Measurements from ENCODE around the gene WDR91. TPM values are rescaled to one million over a fixed set of nuclear protein-coding genes. Genes with fewer than 3 reads are reported as not detected.
A peak's percentile ranks its signal among the peaks of the same experiment; 100 is the strongest.
"Not testable (repeated sequence)": the region's sequence is repeated elsewhere in the genome, so short reads cannot be mapped to it uniquely, and the experiment has no call there.

WDR91 gene
- total RNA-seq, 2 donors from 2014 or later: 28.0 to 32.4 TPM

DNA sequence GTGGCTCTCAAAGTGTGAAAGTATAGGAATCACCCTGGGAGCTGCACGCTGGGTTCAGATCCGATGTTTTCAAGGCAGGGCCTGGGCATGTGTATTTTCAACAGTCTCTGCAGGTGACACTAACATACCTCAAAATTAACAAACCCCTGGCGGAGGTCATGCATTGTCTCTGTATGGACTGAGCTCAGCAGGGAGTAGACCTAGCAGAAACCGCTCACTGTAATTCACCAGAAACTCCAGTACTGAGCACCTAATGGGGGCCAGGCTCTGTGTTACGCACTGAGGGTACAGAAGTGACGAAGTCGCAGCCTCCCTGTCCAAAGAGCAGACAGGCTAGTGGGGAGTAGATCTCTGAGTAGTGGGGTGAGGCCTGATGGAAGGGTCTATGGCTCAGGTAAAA lies 27.9 kb upstream of the WDR91 start:
- TF ChIP-seq POLR2A (IDR thresholded peaks at IDR 0.05) (no peak), CTCF (IDR thresholded peaks at IDR 0.05) (no peak)
- Histone ChIP-seq H3K9me3 (no peaks in the 10 kb centered on the region), H3K4me1 (no peaks in the 10 kb centered on the region), H3K4me3 (no peak overlapping the region), H3K27ac (no peak overlapping the region), H3K36me3 (replicated peaks in 1 of 2; ENCODE audit: insufficient read depth in 1 of 2, low read depth in 2 of 2) (no peaks in the 10 kb centered on the region), H3K27me3 (no peaks in the 10 kb centered on the region)
- 95 to 97% methylated on average over 5 to 7 of the region's 7 CpGs for WGBS, 2 donors
- intact Hi-C loops (cut with DNase I): no loop called here
- DNase-seq: no peak
- no peak for ATAC-seq

- Histone ChIP-seq H3K9me3 (no peaks in the 10 kb centered on the region), H3K36me3 (replicated peaks in 1 of 2; ENCODE audit: insufficient read depth in 1 of 2, low read depth in 2 of 2) (no peaks in the 10 kb centered on the region), H3K27ac (no peak overlapping the region), H3K4me1 (no peaks in the 10 kb centered on the region), H3K27me3 (no peaks in the 10 kb centered on the region), H3K4me3 (no peak overlapping the region)
- TF ChIP-seq POLR2A (IDR thresholded peaks at IDR 0.05): no peak
- TF ChIP-seq CTCF (IDR thresholded peaks at IDR 0.05): peak in 1 of 7 experiments; percentile 7
- ATAC-seq (no peak), DNase-seq (no peak)
- intact Hi-C loops (cut with DNase I): no loop called here
- 79 to 83% methylated on average over 10 to 11 of the region's 11 CpGs for WGBS, 2 donors
These were observed 26.9 kb upstream of the WDR91 start for GRCh38 chr7:135238112-135238744.

DNA sequence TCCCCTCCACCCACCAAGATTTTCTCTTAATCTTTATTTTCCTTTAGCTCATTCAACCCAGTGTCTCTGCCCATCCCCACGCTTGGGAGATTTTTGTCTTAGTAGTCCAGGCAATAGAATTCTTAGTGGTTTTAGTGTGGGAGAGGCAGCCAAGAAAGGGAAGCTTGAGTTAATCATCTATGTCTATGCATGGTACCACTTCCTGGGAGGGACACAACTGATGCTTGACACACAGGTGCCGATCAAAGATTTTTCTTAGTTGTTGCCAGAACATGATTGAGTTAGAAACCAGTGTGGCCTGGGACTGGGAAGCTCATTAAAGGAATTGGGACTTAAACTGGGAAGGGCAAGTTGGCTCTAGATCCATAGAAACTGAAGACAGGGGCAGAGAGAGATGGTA lies 25.4 kb upstream of the WDR91 start:
- H3K4me3 ChIP-seq: no peak overlapping the region
- no peaks in the 10 kb centered on the region for H3K4me1 ChIP-seq
- H3K9me3 ChIP-seq: no peaks in the 10 kb centered on the region
- 78 to 80% methylated on average over 2 of the region's 2 CpGs for WGBS, 2 donors
- TF ChIP-seq POLR2A (IDR thresholded peaks at IDR 0.05) (no peak), CTCF (IDR thresholded peaks at IDR 0.05) (no peak)
- DNase-seq (no peak), ATAC-seq (no peak)
- intact Hi-C loops (cut with DNase I): no loop called here
- no peaks in the 10 kb centered on the region for H3K27me3 ChIP-seq
- no peaks in the 10 kb centered on the region for H3K36me3 ChIP-seq (replicated peaks in 1 of 2; ENCODE audit: insufficient read depth in 1 of 2, low read depth in 2 of 2)
- no peak overlapping the region for H3K27ac ChIP-seq

DNA sequence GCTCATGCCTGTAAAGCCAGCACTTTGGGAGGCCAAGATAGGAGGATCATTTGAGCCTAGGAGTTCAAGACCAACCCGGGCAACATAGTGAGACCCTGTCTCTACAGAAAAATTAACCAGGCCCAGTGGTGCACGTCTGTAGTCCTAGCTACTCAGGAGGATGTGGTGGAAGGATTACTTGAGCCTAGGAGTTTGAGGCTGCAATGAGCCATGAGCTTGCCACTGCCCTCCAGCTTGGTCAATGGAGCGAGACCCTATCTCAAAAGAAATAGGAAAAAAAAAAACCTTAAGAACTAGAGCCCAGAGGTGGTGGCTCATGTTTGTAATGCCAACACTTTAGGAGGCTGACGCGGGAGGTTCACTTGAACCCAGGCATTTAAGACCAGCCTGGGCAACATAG lies 24.5 kb upstream of the WDR91 start:
- DNase-seq: no peak
- H3K4me1 ChIP-seq: no peaks in the 10 kb centered on the region
- no peaks in the 10 kb centered on the region for H3K36me3 ChIP-seq (replicated peaks in 1 of 2; ENCODE audit: insufficient read depth in 1 of 2, low read depth in 2 of 2)
- H3K9me3 ChIP-seq: no peaks in the 10 kb centered on the region
- H3K27me3 ChIP-seq: no peaks in the 10 kb centered on the region
- H3K4me3 ChIP-seq: no peak overlapping the region
- H3K27ac ChIP-seq: no peak overlapping the region
- intact Hi-C loops (cut with DNase I): no loop called here
- no peak for TF ChIP-seq POLR2A (IDR thresholded peaks at IDR 0.05)
- no peak for ATAC-seq
- WGBS, 2 donors: 91 to 96% methylated on average over 5 of the region's 5 CpGs

DNA sequence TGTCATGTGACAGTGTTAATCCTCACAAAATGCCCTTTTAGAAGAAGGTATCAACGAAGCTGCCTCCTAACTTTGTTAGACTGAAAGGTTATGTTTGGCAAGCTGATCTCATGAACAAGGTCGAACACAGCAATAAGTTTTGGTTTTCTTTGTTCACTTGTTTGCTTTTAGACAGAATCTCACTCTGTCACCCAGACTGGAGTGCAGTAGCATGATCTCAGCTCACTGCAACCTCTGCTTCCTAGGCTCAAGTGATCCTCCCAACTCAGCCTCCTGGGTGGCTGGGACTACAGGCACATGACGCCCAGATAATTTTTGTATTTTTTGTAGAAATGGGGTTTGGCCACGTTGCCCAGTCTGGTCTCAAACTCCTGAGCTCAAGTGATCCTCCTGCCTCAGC lies 23.4 kb upstream of the WDR91 start:
- H3K27ac ChIP-seq: no peak overlapping the region
- intact Hi-C loops (cut with DNase I): no loop called here
- 49 to 58% methylated on average over 4 of the region's 4 CpGs for WGBS, 2 donors
- H3K9me3 ChIP-seq: no peaks in the 10 kb centered on the region
- ATAC-seq (no peak), DNase-seq (no peak)
- TF ChIP-seq CTCF (IDR thresholded peaks at IDR 0.05) (no peak), POLR2A (IDR thresholded peaks at IDR 0.05) (no peak)
- no peaks in the 10 kb centered on the region for H3K27me3 ChIP-seq
- no peak overlapping the region for H3K4me3 ChIP-seq
- H3K4me1 ChIP-seq: no peaks in the 10 kb centered on the region
- H3K36me3 ChIP-seq (replicated peaks in 1 of 2; ENCODE audit: insufficient read depth in 1 of 2, low read depth in 2 of 2): no peaks in the 10 kb centered on the region

- H3K9me3 ChIP-seq; H3K4me1 ChIP-seq; ATAC-seq; H3K27ac ChIP-seq; intact Hi-C loops (cut with DNase I); H3K36me3 ChIP-seq (replicated peaks in 1 of 2; ENCODE audit: insufficient read depth in 1 of 2, low read depth in 2 of 2); DNase-seq; H3K4me3 ChIP-seq; H3K27me3 ChIP-seq: not testable (repeated sequence)
- 87 to 90% methylated on average over 14 of the region's 14 CpGs for WGBS, 2 donors
These were observed 22.8 kb upstream of the WDR91 start for GRCh38 chr7:135234095-135234494.
